ENCODE data around the gene U2AF1.
"Not testable (repeated sequence)": the region's sequence is repeated elsewhere in the genome, so short reads cannot be mapped to it uniquely, and the experiment has no call there.

- TF ChIP-seq CTCF (IDR thresholded peaks at IDR 0.05; ENCODE audit: insufficient read depth, low read length); POLR2AphosphoS5 (IDR thresholded peaks at IDR 0.05; ENCODE audit: low read depth): not testable (repeated sequence)
Measured at GRCh38 chr21:43066690-43067089, 40.7 kb downstream of the U2AF1 start.
